GM12878 (cell line): ENCODE data around the gene CMBL. TPM values are rescaled to one million over a fixed set of nuclear protein-coding genes. Genes with fewer than 3 reads are reported as not detected.

Source experiments
- ATAC-seq: fragments of 200-7000 bp; cut with Tn5 transposase; 3 replicates; pipeline ENCODE4 v1.9.1; 2020; ENCODE audit warnings: mild to moderate bottlenecking, moderate library complexity
- BruUV-seq: library from RNA; stranded (reverse); fragments of 400-500 nt; replicated peaks from 2 replicates; lab custom pipeline; 2021; lab: Mats Ljungman, UMichigan
- CTCF ChIA-PET: fragments of 300-600 bp; sonication (Branson Sonifier 250); formaldehyde crosslinking; extraction: SDS; loops from one replicate; lab custom pipeline; 2021; ENCODE audit warnings: inconsistent platforms; lab: Yijun Ruan, JAX
- POLR2A ChIA-PET: fragments of 350-600 bp; formaldehyde crosslinking; extraction: SDS; loops from one replicate; lab custom pipeline; 2021; ENCODE audit warnings: inconsistent platforms; lab: Charles Lee
- RAD21 ChIA-PET: fragments of 300-600 bp; sonication (Branson Sonifier 250); formaldehyde crosslinking; loops from one replicate; lab custom pipeline; 2023; ENCODE audit warnings: antibody characterized with exemption; ENCODE audit not compliant: unreplicated experiment; lab: Charles Lee
- SMC1A ChIA-PET: fragments of 300-600 bp; sonication (Branson Sonifier 250); formaldehyde crosslinking; loops from one replicate; lab custom pipeline; 2023; ENCODE audit not compliant: unreplicated experiment, uncharacterized antibody; lab: Charles Lee
- DNase-seq: peaks from one replicate; pipeline ENCODE4 v3.0.0-alpha.2; 2011; ENCODE audit warnings: low read depth, low spot score
- FAIRE-seq: peaks from 3 replicates; lab custom pipeline; 2011; peaks lifted over from hg19 to GRCh38; lab: Jason Lieb, UNC
- H2AFZ ChIP-seq: 2 replicates; pipeline ENCODE4 v1.6.0; 2011; ENCODE audit warnings: low read depth, low read length, control low read depth; ENCODE audit not compliant: control insufficient read depth
- H3K27ac ChIP-seq: 2 replicates; pipeline ENCODE4 v1.5.1; 2011; ENCODE audit warnings: control low read depth; ENCODE audit not compliant: control insufficient read depth, insufficient read depth
- H3K27me3 ChIP-seq, 2 experiments: replicated peaks in 1 of 2; 2 replicates each; pipeline versions ENCODE4 v1.6.0 to v1.6.1; 2011; ENCODE audit warnings: low read length in 1 of 2; ENCODE audit not compliant: control insufficient read depth in 2 of 2, insufficient read depth in 2 of 2
- H3K36me3 ChIP-seq, 2 experiments: 2 replicates each; pipeline ENCODE4 v1.5.1; 2011; ENCODE audit warnings: low read length in 1 of 2; ENCODE audit not compliant: control insufficient read depth in 2 of 2, insufficient read depth in 2 of 2
- H3K4me1 ChIP-seq: 2 replicates; pipeline ENCODE4 v1.6.1; 2011; ENCODE audit warnings: mild to moderate bottlenecking, low read length, moderate library complexity, mixed read lengths; ENCODE audit not compliant: control insufficient read depth, insufficient read depth
- H3K4me2 ChIP-seq: 2 replicates; pipeline ENCODE4 v1.6.0; 2011; ENCODE audit warnings: control low read depth; ENCODE audit not compliant: control insufficient read depth, insufficient read depth
- H3K4me3 ChIP-seq: fragments of 200-600 bp; sonication (generic); 2 replicates; pipeline ENCODE4 v1.5.1; 2016
- H3K79me2 ChIP-seq: 2 replicates; pipeline ENCODE4 v1.6.0; 2011; ENCODE audit warnings: low read length; ENCODE audit not compliant: control insufficient read depth, insufficient read depth
- H3K9ac ChIP-seq: 2 replicates; pipeline ENCODE4 v1.8.0; 2011; ENCODE audit warnings: low read length, control low read depth, mixed read lengths; ENCODE audit not compliant: control insufficient read depth, insufficient read depth
- H3K9me3 ChIP-seq: replicated peaks from 3 replicates; pipeline ENCODE4 v1.5.1; 2011; ENCODE audit warnings: mild to moderate bottlenecking, low read length; ENCODE audit not compliant: control insufficient read depth, insufficient read depth
- H4K20me1 ChIP-seq: 2 replicates; pipeline ENCODE4 v1.6.0; 2011; ENCODE audit not compliant: control insufficient read depth, insufficient read depth
- BCL3 ChIP-seq: IDR thresholded peaks from 2 replicates; pipeline ENCODE4 v1.6.1; 2011; ENCODE audit warnings: borderline replicate concordance, low read depth, mild to moderate bottlenecking, moderate library complexity, low read length; ENCODE audit not compliant: insufficient read depth, poor library complexity, severe bottlenecking
- FOXK2 ChIP-seq: fragments of 450-650 bp; IDR thresholded peaks from 2 replicates; pipeline ENCODE4 v1.6.1; 2017; ENCODE audit warnings: mild to moderate bottlenecking, moderate library complexity
- KDM1A ChIP-seq: fragments of 200-600 bp; sonication (generic); IDR thresholded peaks from 2 replicates; pipeline ENCODE4 v1.6.1; 2016; ENCODE audit warnings: borderline replicate concordance
- MYC ChIP-seq: IDR thresholded peaks from 2 replicates; pipeline ENCODE4 v1.6.1; 2011; ENCODE audit warnings: mild to moderate bottlenecking, low read length, moderate library complexity, inconsistent platforms; ENCODE audit not compliant: insufficient read depth, insufficient replicate concordance, insufficient read length, severe bottlenecking
- POLR2AphosphoS2 ChIP-seq: IDR thresholded peaks from 2 replicates; pipeline ENCODE4 v1.6.1; 2011; ENCODE audit warnings: low read depth, mild to moderate bottlenecking, low read length, improper control_type of control experiment, moderate library complexity
- POLR2AphosphoS5 ChIP-seq: IDR thresholded peaks from 2 replicates; pipeline ENCODE4 v1.6.1; 2011; ENCODE audit warnings: mild to moderate bottlenecking, low read length, inconsistent platforms
- RUNX3 ChIP-seq: IDR thresholded peaks from 2 replicates; pipeline ENCODE4 v1.6.1; 2012; ENCODE audit warnings: low read length, inconsistent platforms
- SUZ12 ChIP-seq: fragments of 200-600 bp; sonication (generic); IDR thresholded peaks from one replicate; pipeline ENCODE4 v1.6.1; 2018; ENCODE audit warnings: antibody characterized with exemption, mild to moderate bottlenecking; ENCODE audit not compliant: unreplicated experiment
- WGBS: methylation state at CpG from one replicate; pipeline ENCODE4 v1.1.6; 2016; ENCODE audit warnings: low lambda C conversion rate; ENCODE audit not compliant: insufficient replicate concordance, insufficient coverage; ENCODE audit errors: missing lambda C conversion rate; 5-methylcytosine and 5-hydroxymethylcytosine counted together
- in situ Hi-C: fragments of 300-500 bp; cut with MboI; formaldehyde crosslinking; loops from 9 replicates; pipeline ENCODE4 v1.14.3; 2018; ENCODE audit warnings: mixed read lengths
- intact Hi-C: fragments of 100-400 bp; cut with micrococcal nuclease; formaldehyde crosslinking; loops from one replicate; pipeline ENCODE4 v1.14.2; 2022; ENCODE audit not compliant: unreplicated experiment
- polyA plus RNA-seq, 11 experiments: library from polyadenylated mRNA; depleted of rRNA in 4 of 11; unstranded in 6 of 11; stranded (reverse) in 5 of 11; fragments of >200 nt; fragmentation: Nextera tagmentation in 4 of 11; fragmentation: Illumina TruSeq in 1 of 11; extraction: Ambion mirVana in 4 of 11; extraction: Trizol in 1 of 11; gene quantifications; 1 replicate in 1 of 11; 2 replicates in 10 of 11; pipeline versions ENCODE4 v1.2.1 to v1.2.3, GENCODE V29; 2011 to 2016; ENCODE audit warnings: inconsistent platforms in 2 of 11, missing spikeins in 2 of 11, low read depth in 1 of 11
- total RNA-seq, 4 experiments: library from RNA; depleted of rRNA in 3 of 4; stranded (reverse); fragments of >200 nt in 3 of 4; fragmentation: Illumina TruSeq in 1 of 4; extraction: Trizol in 1 of 4; gene quantifications; 2 replicates each; pipeline versions ENCODE4 v1.2.1 to v1.2.3, GENCODE V29; 2013 to 2021

Gene CMBL
- total and polyA plus RNA-seq, 10 of the 15 experiments (the other 5 are each of a cell fraction or from before 2014, with no cell fraction given) = 1.8 to 15.6 (median 7.5) TPM

DNA sequence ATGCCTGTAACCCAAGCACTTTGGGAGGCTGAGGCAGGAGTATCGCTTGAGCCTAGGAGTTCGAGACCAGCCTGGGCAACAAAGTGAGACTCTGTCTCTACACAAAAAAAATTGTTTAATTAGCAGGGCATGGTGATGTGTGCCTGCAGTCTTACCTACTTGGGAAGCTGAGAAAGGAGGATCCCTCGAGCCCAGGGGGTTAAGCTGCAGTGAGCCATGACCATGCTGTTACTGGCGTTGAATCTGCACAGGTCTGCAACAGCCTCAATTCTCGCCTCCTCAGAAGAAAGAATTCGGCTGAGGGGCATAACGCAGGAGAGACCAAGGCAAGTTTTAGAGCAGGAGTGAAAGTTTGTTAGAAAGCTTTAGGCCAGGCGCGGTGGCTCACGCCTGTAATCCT lies 39.6 kb downstream of the CMBL start:
- 87% methylated on average over 10 of the region's 10 CpGs for WGBS
- FAIRE-seq (no peak), DNase-seq (no peak), ATAC-seq (no peak)
- H2AFZ ChIP-seq = no peak overlapping the region
- in situ Hi-C loops = no loop called here
- ChIA-PET CTCF (interaction anchor here (0.6 kb wide), 1 partner anchor 427 kb away, joined by 3 read pairs; no protein-coding TSS in a partner anchor), SMC1A (no interaction called here), POLR2A (no interaction called here), RAD21 (no interaction called here)
- no peak overlapping the region for H3K4me3 ChIP-seq
- intact Hi-C loops = no loop called here
- H4K20me1 ChIP-seq = no peaks in the 10 kb centered on the region; the same call in 1 of the 2 replicates
- no peak overlapping the region for H3K9ac ChIP-seq
- BruUV-seq = no TSS peak
- H3K27me3 ChIP-seq = no peaks in the 10 kb centered on the region; a peak in 1 of 4 replicates
- no peak overlapping the region for H3K27ac ChIP-seq
- H3K4me2 ChIP-seq = no peak overlapping the region
- peaks cover 2% of the 10 kb centered on the region; the same call in 1 of the 2 replicates for H3K4me1 ChIP-seq
- no peak for TF ChIP-seq MYC
- TF ChIP-seq KDM1A = no peak
- no peak for TF ChIP-seq RUNX3
- TF ChIP-seq BCL3 = no peak
- TF ChIP-seq FOXK2 = no peak
- TF ChIP-seq SUZ12 = no peak
- TF ChIP-seq POLR2AphosphoS2 = no peak
- no peak for TF ChIP-seq POLR2AphosphoS5
- H3K9me3 ChIP-seq = no peaks in the 10 kb centered on the region
- no peaks in the 10 kb centered on the region for H3K79me2 ChIP-seq
- peaks cover 4 to 14% of the 10 kb centered on the region in 2 experiments for H3K36me3 ChIP-seq
